CD4-positive, alpha-beta T cell treated with Interleukin-6 for 4 hours (primary cell): Measurements from ENCODE around the gene DENND5A.

Experiments
- DNase-seq: peaks from one replicate; pipeline ENCODE4 v3.0.0-alpha.2; 2020; ENCODE audit warnings: mixed read lengths

DENND5A gene

GRCh38 chr11:9094420-9094819, 170.7 kb downstream of the DENND5A start:
- no peak for DNase-seq

GRCh38 chr11:9092853-9093778, 172.0 kb downstream of the DENND5A start:
- DNase-seq = no peak

DNA sequence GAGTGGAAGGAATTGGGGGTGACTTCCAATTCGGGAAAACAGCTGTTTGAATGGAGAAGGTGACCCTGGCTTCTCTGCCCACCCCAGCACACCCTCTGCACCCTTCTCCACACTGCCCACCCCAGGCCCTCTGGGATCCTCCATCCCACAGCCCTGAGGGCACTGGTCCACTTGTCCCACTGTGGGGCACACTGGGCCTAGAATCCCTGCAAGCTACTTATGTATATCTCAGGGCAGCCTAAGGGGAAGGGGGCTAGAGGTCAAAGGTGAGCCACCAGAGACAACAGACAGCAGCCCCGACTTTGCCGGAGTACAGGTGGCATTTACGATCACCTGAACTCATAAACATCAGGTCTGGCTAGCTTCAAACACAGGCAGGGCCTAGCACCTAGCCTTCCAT, 173.1 kb downstream of the DENND5A start:
- no peak for DNase-seq

- DNase-seq = no peak
These were observed 173.9 kb downstream of the DENND5A start, which contains the start of gene SCUBE2 for GRCh38 chr11:9091044-9091922. Gene SCUBE2 (minus strand): TSS chr11:9091599. CDS start chr11:9091528, 71 bp downstream.

DNA sequence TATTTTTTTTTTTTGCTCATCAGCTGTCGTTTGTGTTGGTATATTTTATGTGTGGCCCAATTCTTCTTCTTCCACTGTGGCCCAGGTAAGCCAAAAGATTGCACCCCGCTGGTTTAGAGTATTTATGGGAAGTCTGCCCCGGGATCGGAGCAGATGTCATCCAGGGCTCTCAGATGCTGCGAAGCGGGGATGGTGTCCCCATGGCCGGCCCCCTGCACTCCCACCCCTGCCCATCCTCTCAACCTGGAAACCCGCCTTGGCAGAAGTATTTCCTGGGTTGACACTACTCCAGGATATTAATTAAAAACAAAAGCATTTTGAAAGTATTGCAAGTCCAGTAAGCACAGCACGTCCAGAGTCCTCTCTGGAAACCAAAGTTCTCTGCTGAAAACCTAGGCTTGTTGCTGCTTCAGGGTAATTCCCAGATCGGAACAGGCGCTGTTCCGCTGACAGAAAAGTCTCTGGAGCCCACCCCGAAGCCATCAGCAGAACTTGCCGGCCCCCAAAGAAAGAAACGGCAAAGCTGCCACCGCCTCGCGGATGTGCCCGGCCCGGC, 174.6 kb downstream of the DENND5A start:
- no peak for DNase-seq

GRCh38 chr11:9089636-9090035, 175.5 kb downstream of the DENND5A start:
- DNase-seq = no peak

- DNase-seq = no peak
These were observed 176.1 kb downstream of the DENND5A start for GRCh38 chr11:9089061-9089460.
